ENCODE data around the gene DNAJB7. TPM values are rescaled to one million over a fixed set of nuclear protein-coding genes. Genes with fewer than 3 reads are reported as not detected.

The DNAJB7 gene
- total RNA-seq, 1 donor from 2014 or later = not detected

Small RNA genes within 50 kb of the gene (microRNA-seq; reads per million reads assigned to microRNA genes)
- 0.97 reads per million for gene MIR4766

Other genes starting within 250 kb of the DNAJB7 start
- 26.4 TPM for gene MRTFA, start 225.4 kb downstream of the DNAJB7 start, total RNA-seq
- gene MCHR1, start 182.6 kb downstream of the DNAJB7 start, total RNA-seq = 0.54 TPM
- 3.3 TPM for gene SLC25A17, start 42.8 kb downstream of the DNAJB7 start, total RNA-seq
- 206 TPM for gene ST13, start 5.5 kb downstream of the DNAJB7 start, total RNA-seq
- 21.9 TPM for gene XPNPEP3, start 5.0 kb downstream of the DNAJB7 start, total RNA-seq
- gene RBX1, start 89.3 kb upstream of the DNAJB7 start, total RNA-seq = 65.7 TPM
- 24.2 TPM for gene EP300, start 230.5 kb upstream of the DNAJB7 start, total RNA-seq

Measured in Right ventricle myocardium superior (tissue), 1 donor.